Activated B cell treated with CpG ODN at 0.5 μM for 24 hours (primary cell): ENCODE data around the gene TTC8. TPM values are rescaled to one million over a fixed set of nuclear protein-coding genes. Genes with fewer than 3 reads are reported as not detected.

ENCODE experiments used
- ATAC-seq: fragments of 200-7000 bp; cut with Tn5 transposase; one replicate; pipeline ENCODE4 v1.10.0; 2021; ENCODE audit warnings: low read depth, mild to moderate bottlenecking, moderate library complexity
- CTCF ChIA-PET: fragments of 350-600 bp; sonication (Branson Sonifier 250); formaldehyde crosslinking; loops from one replicate; lab custom pipeline; 2021; ENCODE audit warnings: antibody characterized with exemption; lab: Charles Lee
- POLR2A ChIA-PET: fragments of 350-600 bp; sonication (Branson Sonifier 250); formaldehyde crosslinking; loops from one replicate; lab custom pipeline; 2021; ENCODE audit warnings: antibody characterized with exemption; lab: Charles Lee
- DNase-seq: peaks from one replicate; pipeline ENCODE4 v3.0.0; 2022
- H3K27ac Mint-ChIP-seq: one replicate; pipeline ENCODE4 v1.8.0; 2020; ENCODE audit warnings: mixed read lengths
- H3K27me3 Mint-ChIP-seq: one replicate; pipeline ENCODE4 v1.8.0; 2021; ENCODE audit warnings: mixed read lengths
- H3K36me3 Mint-ChIP-seq: one replicate; pipeline ENCODE4 v1.8.0; 2021; ENCODE audit warnings: low read depth, mixed read lengths
- H3K4me1 Mint-ChIP-seq: one replicate; pipeline ENCODE4 v1.8.0; 2021; ENCODE audit warnings: mixed read lengths
- H3K4me3 Mint-ChIP-seq: one replicate; pipeline ENCODE4 v1.8.0; 2020; ENCODE audit warnings: mild to moderate bottlenecking, mixed read lengths
- H3K9me3 Mint-ChIP-seq: one replicate; pipeline ENCODE4 v1.8.0; 2020; ENCODE audit warnings: mixed read lengths
- CTCF ChIP-seq: fragments of 200-600 bp; IDR thresholded peaks from one replicate; pipeline ENCODE4 v1.8.0; 2022; ENCODE audit warnings: antibody characterized with exemption, mild to moderate bottlenecking
- intact Hi-C: fragments of 100-400 bp; cut with micrococcal nuclease; formaldehyde crosslinking; loops from one replicate; pipeline ENCODE4 v1.15.1; 2024
- total RNA-seq: library from RNA; stranded (reverse); gene quantifications from 2 replicates; pipeline ENCODE4 v1.2.3, GENCODE V29; 2022

TTC8 gene
- total RNA-seq, 1 donor from 2014 or later, result 4.8 TPM

- intact Hi-C loops, result no loop called here
- POLR2A ChIA-PET, result no interaction called here
These were observed 24.1 kb downstream of the TTC8 start for GRCh38 chr14:88848571-88848970.

GRCh38 chr14:88849716-88850115, 25.3 kb downstream of the TTC8 start:
- intact Hi-C loops, result loop anchor here (5.0 kb wide), 1 partner anchor 1368 kb away; no protein-coding TSS in a partner anchor
- H3K36me3 Mint-ChIP-seq, result no peaks in the 10 kb centered on the region
- no peaks in the 10 kb centered on the region for H3K4me1 Mint-ChIP-seq
- ATAC-seq (no peak), DNase-seq (no peak)
- POLR2A ChIA-PET, result no interaction called here
- no peak overlapping the region for H3K4me3 Mint-ChIP-seq
- no peak overlapping the region for H3K27ac Mint-ChIP-seq
- no peaks in the 10 kb centered on the region for H3K9me3 Mint-ChIP-seq
- H3K27me3 Mint-ChIP-seq, result no peaks in the 10 kb centered on the region
- TF ChIP-seq CTCF, result no peak
- CTCF ChIA-PET, result no interaction called here

More at GRCh38 chr14:88848571-88848970, 24.1 kb downstream of the TTC8 start:
- Mint-ChIP-seq H3K27me3 (no peaks in the 10 kb centered on the region), H3K27ac (no peak overlapping the region), H3K36me3 (no peaks in the 10 kb centered on the region), H3K9me3 (no peaks in the 10 kb centered on the region), H3K4me3 (no peak overlapping the region), H3K4me1 (no peaks in the 10 kb centered on the region)
- no peak for ATAC-seq
- TF ChIP-seq CTCF, result no peak
- CTCF ChIA-PET, result no interaction called here
- DNase-seq, result no peak

- Mint-ChIP-seq H3K27me3 (no peaks in the 10 kb centered on the region), H3K36me3 (no peaks in the 10 kb centered on the region), H3K9me3 (no peaks in the 10 kb centered on the region), H3K4me3 (no peak overlapping the region), H3K27ac (no peak overlapping the region), H3K4me1 (no peaks in the 10 kb centered on the region)
- ChIA-PET CTCF (no interaction called here), POLR2A (no interaction called here)
- DNase-seq, result no peak
- no peak for TF ChIP-seq CTCF
- intact Hi-C loops, result loop anchor here (5.0 kb wide), 1 partner anchor 1366 kb away; no protein-coding TSS in a partner anchor
- ATAC-seq, result no peak
These were observed 27.1 kb downstream of the TTC8 start for GRCh38 chr14:88851587-88851986.

- ATAC-seq (no peak), DNase-seq (no peak)
- TF ChIP-seq CTCF, result no peak
- Mint-ChIP-seq H3K9me3 (no peaks in the 10 kb centered on the region), H3K4me1 (no peaks in the 10 kb centered on the region), H3K27ac (no peak overlapping the region), H3K27me3 (no peaks in the 10 kb centered on the region), H3K4me3 (no peak overlapping the region), H3K36me3 (no peaks in the 10 kb centered on the region)
- CTCF ChIA-PET, result no interaction called here
- intact Hi-C loops, result loop anchor here (5.0 kb wide), 1 partner anchor 1365 kb away; no protein-coding TSS in a partner anchor
- POLR2A ChIA-PET, result no interaction called here
These were observed 28.2 kb downstream of the TTC8 start for GRCh38 chr14:88852632-88853031.

- ATAC-seq, result no peak
- intact Hi-C loops, result loop anchor here (5.0 kb wide), 1 partner anchor 1364 kb away; no protein-coding TSS in a partner anchor
- CTCF ChIA-PET, result no interaction called here
- no peaks in the 10 kb centered on the region for H3K9me3 Mint-ChIP-seq
- no peaks in the 10 kb centered on the region for H3K27me3 Mint-ChIP-seq
- POLR2A ChIA-PET, result no interaction called here
- no peak for TF ChIP-seq CTCF
- no peaks in the 10 kb centered on the region for H3K36me3 Mint-ChIP-seq
- H3K4me1 Mint-ChIP-seq, result no peaks in the 10 kb centered on the region
- DNase-seq, result no peak
- H3K27ac Mint-ChIP-seq, result no peak overlapping the region
- H3K4me3 Mint-ChIP-seq, result no peak overlapping the region
These were observed 28.7 kb downstream of the TTC8 start for GRCh38 chr14:88853129-88853528.
